Activated CD8-positive, alpha-beta memory T cell treated with anti-CD3 and anti-CD28 coated beads for 48 hours (primary cell): ENCODE results near the gene BHMT.
"Not testable (repeated sequence)": the region's sequence is repeated elsewhere in the genome, so short reads cannot be mapped to it uniquely, and the experiment has no call there.

Source experiments
- DNase-seq, 3 experiments: peaks; one replicate each; pipeline ENCODE4 v3.0.0-alpha.2; 2020; ENCODE audit warnings: low read depth in 2 of 3, low spot score in 2 of 3

The BHMT gene

DNA sequence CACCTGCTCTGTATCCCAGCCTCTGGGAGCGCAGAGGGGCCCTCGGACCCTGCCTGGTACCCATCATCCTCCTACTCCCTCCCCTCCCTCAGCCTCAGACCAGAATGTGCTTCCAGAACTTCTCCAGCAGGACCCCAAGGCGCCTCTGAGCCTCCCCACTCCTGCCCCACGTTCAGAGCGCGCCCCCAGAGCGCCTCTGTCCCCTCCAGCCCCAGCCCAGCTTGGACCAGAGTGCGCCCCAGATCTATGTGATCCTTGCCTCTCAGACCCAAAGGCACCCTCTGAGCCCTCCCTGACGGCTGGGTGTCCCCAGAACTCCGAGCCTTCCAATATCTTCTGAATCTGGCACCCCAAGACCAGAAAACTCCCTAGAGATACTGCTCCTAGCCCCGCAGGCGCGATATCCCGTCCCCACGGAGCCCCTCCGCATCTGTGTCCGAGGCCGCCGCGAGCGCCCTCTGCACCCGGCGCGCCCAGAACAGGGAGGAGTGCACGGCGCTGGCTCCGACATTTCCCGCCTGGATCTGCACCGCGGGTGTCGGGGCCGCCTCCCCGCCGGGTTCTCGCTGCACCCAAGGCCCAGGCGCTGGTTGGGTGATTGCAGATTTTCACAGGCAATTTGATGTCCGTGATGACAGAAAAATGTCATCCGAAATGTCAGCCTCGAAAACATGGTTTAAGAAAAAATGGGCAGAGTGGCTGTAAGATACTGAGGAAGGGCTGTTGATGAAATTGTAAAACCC lies 522 bp downstream of the BHMT start:
- no peak for DNase-seq

- no peak for DNase-seq
These were observed 1.1 kb downstream of the BHMT start for GRCh38 chr5:79112703-79113058.

DNA sequence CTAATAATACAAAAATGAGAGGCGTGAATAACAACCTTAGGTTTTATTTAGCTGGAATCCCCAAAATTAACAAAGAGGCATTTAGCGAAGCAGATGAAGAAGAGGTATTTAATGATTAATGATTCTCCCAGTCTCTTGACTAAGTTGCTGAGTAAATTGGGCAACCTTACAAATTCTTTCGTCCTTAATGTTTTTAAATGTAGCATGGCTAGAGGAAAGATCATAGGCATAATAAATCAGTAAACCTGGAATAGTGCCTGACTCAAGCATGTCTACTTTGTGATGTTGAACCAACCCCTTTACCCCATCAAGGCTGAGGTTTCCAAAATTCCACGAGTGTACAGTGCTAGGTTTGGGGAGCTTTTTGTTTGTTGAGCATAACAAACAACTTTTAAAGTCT lies 7.9 kb downstream of the BHMT start:
- DNase-seq, result no peak

DNA sequence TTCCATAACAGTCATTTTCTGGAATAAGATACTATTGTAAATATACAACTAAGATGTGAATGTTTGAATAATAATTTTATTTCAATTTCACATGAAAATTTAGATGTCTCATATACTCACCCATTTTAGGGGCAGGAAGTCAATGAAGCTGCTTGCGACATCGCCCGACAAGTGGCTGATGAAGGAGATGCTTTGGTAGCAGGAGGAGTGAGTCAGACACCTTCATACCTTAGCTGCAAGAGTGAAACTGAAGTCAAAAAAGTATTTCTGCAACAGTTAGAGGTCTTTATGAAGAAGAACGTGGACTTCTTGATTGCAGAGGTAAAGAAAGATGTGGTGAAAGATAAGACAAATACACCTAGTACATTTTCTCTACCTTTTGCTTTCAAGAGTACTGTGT lies 8.6 kb downstream of the BHMT start:
- no peak for DNase-seq

- no peak for DNase-seq
These were observed 11.4 kb downstream of the BHMT start for GRCh38 chr5:79122973-79123372.

GRCh38 chr5:79124607-79125006 lies 13.0 kb downstream of the BHMT start:
- no peak for DNase-seq

GRCh38 chr5:79130781-79131180 lies 19.2 kb downstream of the BHMT start:
- no peak for DNase-seq

GRCh38 chr5:79133121-79133656 lies 21.6 kb downstream of the BHMT start:
- DNase-seq, result no peak

DNA sequence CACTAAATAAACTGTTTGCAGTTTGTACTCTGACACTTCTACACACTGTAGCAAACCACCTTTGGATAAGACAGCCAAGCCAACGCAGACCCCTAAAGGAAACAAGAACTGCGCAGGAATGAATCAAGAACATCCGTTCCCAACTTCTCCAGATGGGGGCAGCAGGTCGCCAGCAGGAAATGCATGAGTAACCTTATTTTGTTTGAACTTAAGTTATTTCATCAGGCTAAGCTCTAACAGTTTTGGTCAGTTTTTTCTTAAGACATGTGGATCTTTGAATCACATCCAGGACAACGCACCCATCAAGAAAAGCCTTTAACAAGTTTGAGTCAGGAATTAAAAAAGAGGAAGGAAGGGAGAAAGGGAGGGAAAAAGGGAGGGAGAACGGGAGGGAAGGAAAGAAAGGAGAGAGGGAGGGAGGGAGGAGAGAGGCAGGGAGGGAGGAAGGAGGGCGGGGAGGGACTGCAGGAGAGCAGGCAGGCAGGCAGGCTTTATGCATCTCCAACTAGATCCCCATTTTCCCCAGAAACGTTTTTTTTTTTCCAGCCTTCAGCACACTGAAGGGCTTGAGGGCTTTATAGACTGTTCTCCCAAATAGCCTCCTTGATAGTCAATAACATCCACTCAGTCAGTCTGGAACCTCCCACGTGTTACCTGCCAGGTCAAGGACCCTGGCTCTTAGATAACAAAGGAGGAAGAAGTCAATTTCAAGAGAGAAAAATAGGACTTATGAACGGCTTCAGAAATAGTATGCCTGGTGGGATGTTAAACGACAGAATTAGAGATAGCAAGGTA lies 22.2 kb downstream of the BHMT start:
- peak; percentile 20 to 29 (median 23) for DNase-seq

- DNase-seq, result no peak
These were observed 24.4 kb downstream of the BHMT start for GRCh38 chr5:79135790-79136553.

GRCh38 chr5:79136618-79137017 lies 25.0 kb downstream of the BHMT start:
- DNase-seq, result no peak

DNA sequence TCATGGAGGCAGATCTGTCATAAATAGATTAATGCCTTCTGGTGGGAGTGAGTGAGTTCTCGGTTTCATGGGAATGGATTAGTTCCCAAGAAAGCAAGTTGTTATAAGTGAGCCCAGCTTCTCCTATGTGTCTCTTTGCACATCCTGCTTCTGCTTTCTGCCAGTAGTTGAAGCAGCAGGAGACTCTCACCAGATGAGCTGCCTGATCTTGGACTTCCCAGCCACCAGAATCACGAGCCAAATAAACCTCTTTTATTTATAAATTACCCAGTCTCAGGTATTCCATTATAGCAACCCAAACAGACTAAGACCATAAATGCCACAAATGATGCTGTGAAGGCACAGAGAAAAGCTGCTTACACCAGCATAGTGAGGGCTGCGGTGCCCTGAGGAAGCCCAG lies 28.9 kb downstream of the BHMT start:
- no peak for DNase-seq

- no peak for DNase-seq
These were observed 32.2 kb downstream of the BHMT start for GRCh38 chr5:79143684-79144379.

DNA sequence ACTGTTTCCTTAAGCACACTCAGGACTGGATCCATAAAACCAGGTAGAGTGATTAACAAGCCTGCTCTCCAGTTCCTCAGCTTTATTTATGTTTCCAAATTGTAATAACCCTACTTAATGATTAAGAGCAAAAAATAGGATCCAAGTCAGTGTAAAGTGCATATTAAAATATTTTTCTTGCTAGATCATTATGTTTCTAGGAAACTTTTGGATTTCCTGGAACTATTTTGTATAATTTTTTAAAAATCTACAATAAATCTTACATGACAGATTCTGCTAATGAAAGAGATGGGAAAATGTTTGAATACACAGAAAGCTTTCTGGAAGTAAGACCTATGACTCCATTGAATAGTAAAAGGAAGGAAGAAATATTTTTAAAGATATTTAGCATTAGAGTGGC lies 35.5 kb downstream of the BHMT start:
- no peak for DNase-seq

DNA sequence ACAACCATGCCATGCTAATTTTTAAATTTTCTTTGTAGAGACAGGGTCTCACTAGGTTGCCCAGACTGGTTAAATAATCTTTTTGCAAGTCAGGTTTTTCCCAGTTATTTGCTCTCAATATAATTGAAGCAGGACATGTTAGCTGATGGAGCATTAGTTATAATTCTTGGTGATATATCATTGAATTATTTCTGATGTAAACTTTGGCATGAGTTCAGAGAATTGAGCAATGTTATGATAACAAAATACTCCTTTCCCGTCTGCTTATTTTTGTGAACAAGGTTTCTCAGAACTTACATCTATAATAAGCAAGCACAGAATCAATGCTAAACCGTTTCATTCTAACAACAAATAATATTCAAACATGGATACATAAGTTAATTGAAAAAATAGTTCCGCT lies 37.8 kb downstream of the BHMT start:
- DNase-seq, result no peak

GRCh38 chr5:79151942-79152671 lies 40.5 kb downstream of the BHMT start:
- no peak for DNase-seq

- no peak for DNase-seq
These were observed 45.7 kb downstream of the BHMT start for GRCh38 chr5:79157305-79157704.

DNA sequence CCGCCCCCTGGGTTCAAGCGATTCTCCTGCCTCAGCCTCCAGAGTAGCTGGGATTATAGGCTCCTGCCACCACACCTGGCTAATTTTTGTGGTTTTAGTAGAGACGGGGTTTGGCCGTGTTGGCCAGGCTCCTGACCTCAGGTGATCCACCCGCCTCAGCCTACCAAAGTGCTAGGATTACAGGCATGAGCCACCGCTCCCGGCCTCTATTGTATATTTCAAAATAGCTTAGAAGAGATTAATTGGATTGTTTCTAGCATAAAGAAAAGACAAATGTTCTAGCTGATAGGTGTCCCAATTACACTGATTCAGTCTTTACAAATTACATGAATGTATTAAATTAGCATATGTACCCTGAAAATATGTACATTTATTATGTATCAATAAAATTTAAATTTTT lies 50.0 kb downstream of the BHMT start:
- not testable (repeated sequence) for DNase-seq

- DNase-seq, result no peak
These were observed 56.4 kb downstream of the BHMT start for GRCh38 chr5:79168031-79168430.

DNA sequence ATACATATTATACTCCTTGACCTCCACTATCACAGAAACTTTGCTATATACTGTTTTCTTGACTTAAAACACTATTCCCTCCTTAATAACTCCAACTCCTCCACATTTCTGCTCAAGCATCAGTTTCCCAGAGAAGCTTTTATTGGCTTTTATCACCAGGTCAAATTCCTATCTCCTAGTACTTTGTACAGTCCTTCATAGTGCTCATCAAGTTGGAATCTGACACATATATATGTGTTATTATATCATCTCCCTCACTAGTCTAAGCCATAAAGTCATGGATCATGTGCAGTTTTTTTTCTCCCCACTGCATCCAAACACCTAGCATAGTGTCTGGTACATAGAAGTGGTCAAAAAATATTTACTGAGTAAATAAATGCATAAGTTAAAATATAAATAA lies 59.1 kb downstream of the BHMT start:
- no peak for DNase-seq
